Measurements from ENCODE around the gene ZBED1.
"Not testable (repeated sequence)": the region's sequence is repeated elsewhere in the genome, so short reads cannot be mapped to it uniquely, and the experiment has no call there.

Gene ZBED1

DNA sequence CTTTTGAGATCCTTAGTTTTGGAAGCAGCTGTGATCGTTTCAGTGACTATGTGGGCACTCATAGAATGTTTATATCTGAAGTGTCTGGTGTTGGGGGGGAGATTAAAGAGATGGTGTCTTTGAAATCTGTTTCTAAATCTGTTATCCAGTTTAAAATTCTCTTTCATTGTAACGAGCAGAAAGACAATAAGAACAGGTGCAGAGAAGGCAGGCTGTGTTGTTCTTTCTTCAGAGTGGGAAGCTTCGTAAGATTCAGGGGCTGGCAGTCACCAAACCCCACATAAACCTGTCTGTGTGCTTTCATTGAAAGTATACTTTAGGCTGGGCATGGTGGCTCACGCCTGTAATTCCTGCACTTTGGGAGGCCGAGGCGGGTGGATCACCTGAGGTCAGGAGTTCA lies 16.3 kb upstream of the ZBED1 start:
- no peak for DNase-seq

DNA sequence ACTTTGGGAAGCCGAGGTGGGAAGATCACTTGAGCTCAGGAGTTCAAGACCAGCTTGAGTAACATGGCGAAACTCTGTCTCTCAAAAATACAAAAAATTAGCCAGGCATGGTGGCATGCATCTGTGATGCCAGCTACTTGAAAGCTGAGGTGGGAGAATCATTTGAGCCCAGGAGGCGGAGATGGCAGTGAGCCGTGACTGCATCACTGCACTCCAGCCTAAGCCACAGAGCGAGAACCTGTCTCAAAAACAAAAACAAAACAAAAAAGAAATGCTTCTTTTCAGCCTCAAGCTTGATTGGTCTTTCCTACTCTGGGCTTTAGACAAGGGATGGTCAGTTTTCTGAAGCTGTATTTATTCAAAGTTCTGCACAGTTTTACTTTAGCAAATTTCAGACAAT lies 15.8 kb upstream of the ZBED1 start:
- DNase-seq, result no peak

GRCh38 chrX:2514131-2514530 lies 13.4 kb upstream of the ZBED1 start:
- no peak for DNase-seq

GRCh38 chrX:2513121-2513664 lies 12.4 kb upstream of the ZBED1 start:
- no peak for DNase-seq

DNA sequence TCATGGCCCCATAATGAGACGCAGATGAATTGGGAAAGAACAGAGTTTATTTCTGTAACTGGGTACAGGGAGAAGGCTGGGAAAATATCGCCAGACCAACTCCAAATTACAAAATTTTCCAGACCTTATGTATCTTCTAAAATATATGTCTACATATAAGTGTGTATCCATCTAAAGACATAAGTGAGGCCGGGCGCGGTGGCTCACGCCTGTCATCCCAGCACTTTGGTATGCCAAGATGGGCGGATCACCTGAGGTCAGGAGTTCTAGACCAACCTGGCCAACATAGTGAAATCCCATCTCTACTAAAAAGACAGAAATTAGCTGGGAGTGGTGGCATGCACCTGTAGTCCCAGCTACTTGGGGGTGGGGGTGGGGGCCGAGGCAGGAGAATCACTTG lies 11.7 kb upstream of the ZBED1 start:
- no peak for DNase-seq

GRCh38 chrX:2511326-2511725 lies 10.6 kb upstream of the ZBED1 start:
- DNase-seq, result no peak

DNA sequence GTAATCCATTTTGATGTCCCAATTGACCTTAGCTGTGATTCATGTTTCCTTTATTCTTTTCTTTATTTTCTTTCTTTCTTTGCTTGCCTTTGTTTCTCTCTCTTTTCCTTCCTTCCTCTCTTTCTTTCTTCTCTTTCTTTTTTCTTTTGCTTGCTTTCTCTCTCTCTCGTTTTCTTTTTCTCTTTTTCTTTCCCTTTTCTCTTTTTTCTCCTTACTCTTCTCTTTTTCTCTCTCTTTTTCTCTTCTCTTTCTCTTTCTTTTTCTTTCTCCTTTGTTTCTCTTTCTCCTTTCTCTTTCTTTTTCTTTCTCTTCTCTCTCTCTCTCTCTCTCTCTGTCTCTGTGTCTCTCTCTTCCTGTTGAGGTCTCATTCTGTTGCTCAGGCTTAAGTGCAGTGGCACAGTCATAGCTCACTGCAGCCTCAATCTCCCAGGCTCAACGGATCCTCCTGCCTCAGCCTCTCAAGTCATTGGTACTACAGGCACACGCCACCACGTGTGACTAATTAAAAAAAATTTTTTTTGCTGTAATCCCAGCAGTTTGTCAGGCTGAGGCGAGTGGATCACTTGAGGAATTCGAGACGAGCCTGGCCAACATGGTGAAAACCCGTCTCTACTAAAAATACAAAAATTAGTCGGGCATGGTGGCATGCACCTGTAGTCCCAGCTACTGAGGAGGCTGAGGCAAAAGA lies 8.0 kb upstream of the ZBED1 start:
- DNase-seq, result no peak

GRCh38 chrX:2507904-2508627 lies 7.3 kb upstream of the ZBED1 start:
- no peak for DNase-seq

DNA sequence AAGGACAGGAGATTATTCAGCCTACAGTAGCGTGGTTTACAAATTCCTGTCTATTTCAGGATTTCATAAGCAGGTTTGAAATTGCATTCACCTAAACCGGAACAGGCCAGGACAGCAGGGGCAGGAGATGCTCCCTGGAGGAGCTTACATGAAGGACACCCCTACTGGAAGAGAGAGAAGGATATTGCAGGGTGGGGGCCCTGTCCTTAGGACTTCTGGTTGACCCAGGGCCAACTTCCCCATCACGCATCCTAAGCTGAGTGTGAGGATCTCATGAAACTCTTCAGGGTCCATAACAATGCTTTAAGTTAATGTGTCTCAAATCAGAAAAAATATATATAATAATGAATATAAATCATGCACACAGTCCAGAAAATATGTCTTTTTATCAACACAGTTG lies 6.4 kb upstream of the ZBED1 start:
- no peak for DNase-seq

DNA sequence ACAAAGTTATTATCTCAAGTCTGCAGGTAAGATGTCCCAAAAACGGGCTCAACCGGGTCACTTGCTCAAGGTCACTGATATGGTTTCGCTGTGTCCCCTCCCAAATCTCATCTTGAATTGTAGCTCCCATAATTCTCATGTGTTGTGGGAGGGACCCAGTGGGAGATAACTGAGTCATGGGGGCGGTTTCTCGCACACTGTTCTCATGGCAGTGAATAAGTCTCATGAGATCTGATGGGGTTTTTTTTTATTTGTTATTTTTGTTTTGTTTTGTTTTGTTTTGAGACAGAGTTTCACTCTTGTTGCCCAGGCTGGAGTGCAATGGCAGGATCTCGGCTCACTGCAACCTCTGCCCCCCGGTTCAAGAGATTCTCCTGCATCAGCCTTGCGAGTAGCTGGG lies 4.6 kb upstream of the ZBED1 start:
- DNase-seq, result not testable (repeated sequence)

DNA sequence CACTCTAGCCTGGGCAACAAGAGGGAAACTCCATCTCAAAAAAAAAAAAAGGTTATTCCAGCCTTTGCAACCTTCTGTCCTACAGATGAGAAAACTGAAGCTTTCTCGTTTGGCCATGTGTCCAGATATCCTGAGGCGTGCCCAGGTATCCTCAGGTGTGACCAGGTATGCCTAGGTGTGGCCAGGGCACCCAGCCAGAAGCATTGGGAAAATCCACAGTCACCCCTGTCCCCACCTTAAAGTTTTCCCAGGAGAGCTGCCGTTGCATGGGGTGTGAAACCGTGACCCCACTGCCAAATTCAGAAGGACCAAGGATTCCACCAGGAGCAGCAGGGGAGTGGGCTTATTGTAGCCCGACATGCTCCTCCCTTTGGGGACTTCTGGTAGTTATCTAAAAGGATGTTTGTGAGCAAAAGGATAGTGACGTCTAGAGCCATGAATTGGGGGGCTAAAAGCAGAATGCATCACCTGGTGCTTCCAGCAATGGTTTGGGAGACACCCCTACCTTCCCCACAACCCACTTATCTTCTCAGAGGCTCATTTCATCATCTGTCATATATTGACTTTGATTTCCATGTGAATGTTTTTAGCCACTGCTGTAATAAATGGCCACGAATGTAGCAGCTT lies 4.0 kb upstream of the ZBED1 start:
- DNase-seq, result no peak

GRCh38 chrX:2503591-2504500 lies 3.1 kb upstream of the ZBED1 start:
- no peak for DNase-seq

- peak; percentile 17 for DNase-seq
Measured at GRCh38 chrX:2502668-2503519, 2.1 kb upstream of the ZBED1 start.

GRCh38 chrX:2502120-2502667 lies 1.4 kb upstream of the ZBED1 start:
- DNase-seq, result no peak

GRCh38 chrX:2501559-2502102 lies 855 bp upstream of the ZBED1 start:
- DNase-seq, result no peak

GRCh38 chrX:2500091-2500802 lies 529 bp downstream of the ZBED1 start:
- peak; percentile 54 for DNase-seq

DNA sequence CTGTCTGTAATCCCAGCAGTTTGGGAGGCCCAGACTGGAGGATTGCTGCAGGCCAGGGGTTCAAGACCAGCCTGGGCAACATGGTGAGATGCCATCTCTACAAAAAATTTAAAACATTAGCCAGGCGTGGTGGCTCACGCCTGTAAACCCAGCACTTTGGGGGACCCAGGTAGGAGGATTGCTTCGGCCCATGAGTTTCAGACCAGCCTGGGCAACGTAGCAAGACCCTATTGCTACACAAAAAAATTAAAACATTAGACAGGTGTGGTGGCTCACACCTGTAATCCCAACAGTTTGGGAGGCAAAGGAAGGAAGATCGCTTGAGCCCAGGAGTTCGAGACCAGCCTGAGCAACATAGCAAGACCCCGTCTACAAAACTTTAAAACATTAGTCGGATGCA lies 1.3 kb downstream of the ZBED1 start:
- no peak for DNase-seq

DNA sequence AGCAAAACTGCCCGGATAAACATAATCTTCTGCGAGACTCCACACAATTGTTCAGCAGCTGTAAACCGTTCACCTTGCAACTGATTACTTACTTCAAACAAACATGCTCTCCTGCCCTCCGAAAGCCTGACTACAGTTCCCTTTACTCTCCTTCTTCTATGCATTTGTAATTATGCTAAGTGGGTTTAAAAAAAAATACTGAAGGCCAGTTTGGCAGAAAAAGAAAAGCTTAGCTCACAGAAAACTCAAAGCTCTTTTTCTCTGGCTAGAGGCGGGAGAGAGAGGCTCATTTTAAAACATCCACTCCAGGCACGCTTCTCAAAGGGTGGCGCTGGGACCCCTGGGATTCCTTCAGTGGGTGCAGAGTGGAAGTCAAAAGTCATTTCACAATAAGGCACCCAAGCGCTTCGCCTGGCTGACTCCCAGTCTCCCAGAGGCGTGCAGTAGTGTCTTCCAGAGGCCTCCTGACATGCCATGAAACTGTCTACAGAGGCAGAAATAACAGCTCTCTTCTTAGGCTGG lies 1.9 kb downstream of the ZBED1 start:
- DNase-seq, result peak; percentile 28

DNA sequence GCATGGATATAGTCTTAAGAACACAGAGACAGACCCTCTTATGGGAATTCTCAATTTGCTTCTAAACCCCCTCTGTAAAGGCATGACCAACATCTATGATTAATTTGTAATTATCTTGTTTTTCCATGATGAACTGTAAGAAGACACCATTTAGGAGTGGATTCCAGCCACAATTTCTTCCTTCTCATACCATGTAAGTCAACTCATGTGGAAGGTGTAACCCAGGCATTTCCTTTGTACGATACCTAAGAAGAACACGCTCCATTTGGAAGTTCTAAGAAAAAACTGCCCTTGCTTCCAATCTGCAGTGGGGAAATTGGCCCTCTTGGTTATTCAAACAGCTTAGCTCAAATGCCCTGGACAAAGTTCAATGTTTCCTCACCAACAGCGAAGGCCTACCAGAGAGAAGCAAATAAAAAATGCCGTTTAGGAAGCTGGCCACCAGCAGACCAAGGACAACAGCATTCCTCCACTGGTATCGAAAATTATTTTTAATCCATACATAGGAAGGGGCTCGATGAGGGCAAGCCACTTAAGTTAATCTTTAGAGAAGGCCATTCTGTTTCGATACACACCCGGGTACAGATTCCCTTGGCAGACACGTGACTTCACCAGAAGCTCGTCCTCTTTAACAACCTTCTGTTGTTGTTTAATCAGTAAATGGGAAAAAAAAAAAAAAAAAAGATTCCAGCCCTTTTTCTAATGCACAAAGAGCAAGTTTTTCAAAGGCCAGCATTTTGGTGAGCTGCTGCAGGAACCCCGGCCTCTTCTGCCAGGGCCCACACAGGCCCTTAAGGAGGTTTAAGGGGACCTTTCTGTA lies 2.6 kb downstream of the ZBED1 start:
- no peak for DNase-seq

All from EL (cell line).